GM15510 (cell line): Measurements from ENCODE around the gene SLC7A5.
A peak's percentile ranks its signal among the peaks of the same experiment; 100 is the strongest.

Experiments used
- POLR2A ChIP-seq: IDR thresholded peaks from 3 replicates; pipeline ENCODE4 v1.6.1; 2011; ENCODE audit warnings: borderline replicate concordance; ENCODE audit not compliant: insufficient read length; ENCODE audit errors: extremely low read depth

The SLC7A5 gene

DNA sequence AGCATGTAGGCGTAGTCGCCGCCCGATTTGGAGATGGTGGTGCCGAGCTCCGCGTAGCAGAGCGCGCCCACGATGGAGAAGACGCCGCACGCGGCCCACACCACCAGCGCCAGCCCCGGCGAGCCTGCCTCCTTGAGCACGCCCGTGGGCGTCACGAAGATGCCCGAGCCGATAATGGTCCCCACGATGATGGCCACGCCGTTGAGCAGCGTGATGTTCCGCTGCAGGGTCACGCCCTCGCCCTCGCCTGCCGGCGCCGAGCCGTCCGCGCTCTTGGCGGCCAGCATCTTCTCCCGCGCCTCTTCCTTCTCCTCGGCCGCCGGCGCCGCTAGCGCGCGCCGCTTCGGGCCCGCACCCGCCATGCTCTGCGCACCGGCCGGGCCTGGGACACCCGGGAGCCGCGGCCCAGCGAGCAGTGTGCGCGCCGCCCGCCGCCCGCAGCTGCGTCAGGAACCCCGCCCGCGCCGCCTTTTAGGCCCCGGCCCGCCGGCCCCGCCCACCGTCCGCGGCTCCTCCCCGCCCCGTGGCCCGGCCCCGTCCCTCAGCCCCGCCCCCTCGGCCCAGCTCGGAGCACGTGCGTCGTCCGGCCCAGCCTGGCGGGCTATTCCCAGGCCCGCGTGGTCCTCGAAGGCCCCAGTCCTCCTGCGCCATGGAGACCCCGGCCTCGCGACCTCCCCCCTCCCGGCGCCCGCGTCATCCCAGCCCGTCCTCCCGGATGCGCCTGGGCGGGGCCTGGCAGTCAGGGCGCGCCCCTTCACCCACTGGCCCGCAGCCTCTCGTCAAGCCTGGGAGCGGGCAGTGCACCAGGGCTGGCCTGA is at the start of gene SLC7A5:
Gene SLC7A5, minus strand, starts transcription at position 447 of the 818 bp plus-strand sequence. Its CDS starts 85 bp downstream, at position 362.
- peak; percentile 97 for TF ChIP-seq POLR2A

- TF ChIP-seq POLR2A: no peak
Observed at GRCh38 chr16:87918338-87918737, 49.0 kb upstream of the SLC7A5 start.

DNA sequence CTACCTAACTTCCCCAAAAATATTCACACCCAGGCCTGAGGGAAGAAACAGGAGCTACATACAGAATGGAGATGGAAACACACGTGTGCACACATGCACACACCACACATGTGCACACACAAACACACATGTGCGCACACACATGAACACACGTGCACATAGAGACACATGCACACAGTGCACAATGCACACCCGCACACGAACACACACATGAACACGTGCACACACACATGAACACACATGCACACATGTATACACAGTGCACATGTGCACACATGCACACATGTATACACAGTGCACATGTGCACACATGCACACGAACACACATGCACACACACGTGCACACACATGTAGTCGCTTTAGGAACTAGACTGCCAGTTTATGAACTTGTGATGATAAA is 48.2 kb upstream of the SLC7A5 start:
- no peak for TF ChIP-seq POLR2A

GRCh38 chr16:87914812-87915211 is 45.5 kb upstream of the SLC7A5 start:
- no peak for TF ChIP-seq POLR2A

GRCh38 chr16:87897521-87898505 is 28.5 kb upstream of the SLC7A5 start:
- no peak for TF ChIP-seq POLR2A

GRCh38 chr16:87895641-87896141 is 26.4 kb upstream of the SLC7A5 start:
- no peak for TF ChIP-seq POLR2A

- no peak for TF ChIP-seq POLR2A
Observed at GRCh38 chr16:87891764-87892163, 22.5 kb upstream of the SLC7A5 start.

DNA sequence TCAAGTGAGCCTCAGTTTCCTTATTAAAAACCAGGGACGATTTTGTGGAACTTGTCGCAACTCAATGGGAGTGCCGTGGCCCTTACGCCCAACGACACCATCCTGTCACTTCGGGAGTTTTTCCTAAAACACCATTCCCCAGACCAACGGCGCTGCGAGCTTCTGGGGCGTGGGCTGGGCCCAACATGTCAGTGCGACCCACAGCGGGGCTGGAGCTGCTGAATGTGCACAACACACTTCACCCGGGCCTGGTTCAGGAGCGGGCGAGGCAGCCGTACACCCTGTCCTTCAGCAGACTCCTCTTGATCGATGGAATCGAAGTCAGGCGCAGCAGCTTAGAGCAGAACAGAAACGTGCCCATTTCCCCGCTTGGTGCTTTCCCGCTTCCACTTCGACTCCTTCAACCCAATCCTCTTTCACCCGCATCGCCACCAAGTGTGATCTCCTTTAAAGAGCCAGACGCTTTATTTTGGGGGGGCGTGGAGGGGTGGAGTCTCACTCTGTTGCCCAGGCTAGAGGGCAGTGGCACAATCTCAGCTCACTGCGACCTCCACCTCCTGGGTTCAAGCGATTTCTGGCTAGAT is 13.2 kb upstream of the SLC7A5 start:
- TF ChIP-seq POLR2A: no peak

DNA sequence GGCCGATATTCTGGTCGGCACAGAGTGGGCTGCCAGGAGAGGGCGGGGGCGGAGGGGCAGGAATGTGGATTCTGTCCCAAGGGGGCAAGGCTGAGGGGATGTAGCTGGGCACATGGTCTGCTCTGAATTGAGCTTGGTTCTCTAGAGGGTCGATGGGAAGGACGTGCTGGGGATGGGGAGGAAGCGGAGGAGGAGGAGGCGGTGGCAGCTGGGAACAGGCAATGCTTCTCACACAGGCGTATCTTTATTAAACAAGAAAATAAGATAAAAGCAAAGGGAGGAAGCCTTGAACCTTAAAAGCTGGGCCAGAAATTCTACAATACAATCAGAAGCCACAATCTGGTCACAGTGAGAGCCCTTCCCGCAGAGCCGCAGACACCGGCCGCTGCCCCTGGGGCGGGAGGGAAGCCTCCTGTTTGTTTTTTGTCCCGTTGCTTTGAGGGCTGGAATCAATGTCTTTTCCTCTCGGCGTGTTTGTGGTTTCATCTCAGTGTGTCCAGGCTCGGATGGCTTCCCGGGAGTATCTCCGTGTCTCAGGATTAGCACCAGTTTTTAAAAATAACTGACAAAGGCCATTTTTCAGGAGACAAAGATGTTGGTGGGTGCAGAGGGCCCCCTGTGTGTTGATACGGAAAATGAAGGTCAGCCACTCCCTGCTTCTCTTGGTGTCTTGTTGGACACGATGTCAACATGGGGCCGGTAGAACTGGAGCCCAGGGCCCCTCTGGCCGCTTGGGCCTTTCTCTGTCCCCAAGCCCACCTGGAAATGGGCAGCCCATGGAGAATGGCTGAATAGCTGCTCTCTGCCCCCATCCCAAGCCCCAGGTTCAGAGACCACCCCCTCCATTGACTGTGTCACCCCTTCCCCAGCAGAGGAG is 12.3 kb upstream of the SLC7A5 start:
- TF ChIP-seq POLR2A: no peak

DNA sequence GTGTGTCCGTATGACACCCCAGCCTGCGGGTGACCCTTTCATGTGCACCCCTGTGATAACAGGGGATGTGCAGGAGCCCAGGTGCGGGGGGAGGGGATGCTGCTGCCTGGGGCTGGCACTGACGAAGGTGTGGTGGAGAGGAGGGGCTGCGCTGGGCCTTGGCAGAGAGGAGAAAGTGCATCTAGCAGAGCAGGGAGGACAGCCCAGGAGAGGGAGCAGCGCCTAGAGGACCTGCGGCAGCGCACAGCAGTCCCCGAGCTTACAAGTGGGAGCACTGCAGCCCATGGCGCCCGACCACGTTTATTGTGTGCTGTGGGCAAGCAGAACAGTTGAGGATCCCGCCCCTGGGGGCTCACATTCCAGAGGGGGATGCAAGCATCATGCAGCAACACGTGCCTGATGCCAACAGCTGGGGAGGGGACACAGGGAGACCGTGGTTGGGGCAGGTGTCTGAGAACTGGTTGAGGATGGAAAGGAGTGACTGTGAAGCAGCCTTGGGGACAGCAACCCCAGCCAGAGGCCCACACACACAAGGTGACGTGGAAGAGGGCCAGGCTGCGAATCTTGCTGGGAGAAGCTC is 10.9 kb upstream of the SLC7A5 start:
- TF ChIP-seq POLR2A: no peak

DNA sequence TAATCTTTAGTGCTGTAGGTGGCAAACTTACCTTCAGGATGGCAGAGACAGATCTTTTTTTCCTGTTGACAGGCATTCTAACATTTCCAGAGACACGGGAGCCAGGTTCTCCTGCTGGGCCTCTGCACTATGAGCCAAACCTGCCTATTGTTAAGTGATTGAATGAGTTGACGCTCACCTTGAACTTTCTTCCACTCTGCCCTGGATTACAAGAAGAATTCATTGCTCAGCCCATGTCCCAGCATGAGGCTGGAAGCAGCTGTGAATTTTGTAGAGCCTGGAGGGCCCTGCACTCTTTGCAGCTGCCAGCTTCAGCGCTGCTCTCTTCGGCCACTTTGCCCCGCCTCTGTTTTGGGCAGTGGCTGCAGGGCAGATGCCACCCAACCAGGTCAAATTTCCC is 9.4 kb upstream of the SLC7A5 start:
- no peak for TF ChIP-seq POLR2A

- TF ChIP-seq POLR2A: no peak
Observed at GRCh38 chr16:87877942-87878507, 8.7 kb upstream of the SLC7A5 start.

- TF ChIP-seq POLR2A: no peak
Observed at GRCh38 chr16:87874639-87875427, 5.5 kb upstream of the SLC7A5 start.

DNA sequence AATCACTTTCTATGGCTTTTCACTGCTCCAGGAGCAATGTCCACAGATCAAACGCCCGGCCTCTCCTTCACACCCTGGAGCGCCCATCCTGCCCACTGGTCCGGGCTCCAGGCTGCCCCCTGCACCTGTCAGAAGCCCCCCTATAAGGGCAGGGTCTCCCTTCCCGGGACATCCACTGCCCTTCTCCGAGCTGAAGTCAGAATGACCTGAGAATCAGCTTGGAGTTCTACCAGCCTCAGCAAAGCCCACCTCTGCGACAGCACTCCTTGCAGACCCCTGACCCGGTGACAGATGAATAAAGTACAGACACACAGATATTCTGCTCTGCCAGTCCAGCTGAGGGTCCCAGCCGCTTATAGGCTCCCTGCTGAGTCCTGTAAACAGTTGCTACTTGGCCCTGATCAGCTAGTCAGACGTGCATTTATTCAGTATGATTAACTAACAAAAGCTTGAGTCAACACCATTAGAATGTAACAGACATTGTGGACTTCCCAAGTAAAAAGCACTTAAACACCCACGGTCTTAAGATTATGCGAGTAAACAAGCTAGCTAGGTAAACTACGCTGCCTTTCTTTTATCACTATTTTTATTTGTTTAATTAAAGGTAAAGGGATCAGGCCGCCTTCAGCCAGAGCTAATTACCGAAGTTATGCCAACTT is 4.8 kb downstream of the SLC7A5 start:
- TF ChIP-seq POLR2A: no peak
